Spleen (tissue), 7 donors: ENCODE results near the gene FOXL3.

Experiments used
- POLR2A ChIP-seq, 3 donors: fragments of 450-650 bp; IDR thresholded peaks; one replicate each; pipeline ENCODE4 v1.5.1; 2017; ENCODE audit warnings: antibody characterized with exemption in 3 of 3, mild to moderate bottlenecking in 1 of 3
- TF ChIP-seq, protein P1 (sequence below), 11 experiments: fragments of 200-600 bp in 7 of 11; fragments of 450-650 bp in 4 of 11; sonication (generic) in 4 of 11; IDR thresholded peaks in 8 of 11; conservative IDR thresholded peaks in 3 of 11; 1 replicate in 7 of 11; 2 replicates in 4 of 11; pipeline versions ENCODE4 v1.4.0 to v1.8.0; 2016 to 2021; ENCODE audit warnings: antibody characterized with exemption in 11 of 11, inconsistent platforms in 4 of 11, mild to moderate bottlenecking in 1 of 11
- donor health status: DM: no; HTN: no; CAD: no; lungs with moderate emphysema.
- donor health status: DM: no; HTN: no; CAD: no.
- donor health status: DM: no; HTN: no; CAD: no.

DNA sequence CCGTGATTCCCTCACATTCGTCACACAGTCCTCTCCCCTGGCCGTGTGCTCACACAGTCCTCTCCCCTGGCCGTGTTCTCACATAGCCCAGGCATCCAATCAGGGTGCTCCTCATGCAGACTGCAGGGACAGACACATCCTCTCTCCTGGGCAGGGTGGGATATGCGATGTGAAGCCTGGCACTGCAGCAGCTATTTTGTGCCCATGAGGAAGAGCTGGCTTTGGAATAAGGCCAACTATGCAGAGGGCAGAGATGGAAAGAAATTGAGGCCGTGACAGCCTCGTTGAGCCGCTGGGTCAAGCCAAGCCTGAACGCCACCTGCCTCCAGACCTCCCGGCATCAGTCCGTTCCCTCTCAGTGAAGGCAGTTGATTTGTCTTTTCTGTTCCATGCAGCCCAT lies 35.8 kb downstream of the FOXL3 start:
- TF ChIP-seq, protein P1, sequence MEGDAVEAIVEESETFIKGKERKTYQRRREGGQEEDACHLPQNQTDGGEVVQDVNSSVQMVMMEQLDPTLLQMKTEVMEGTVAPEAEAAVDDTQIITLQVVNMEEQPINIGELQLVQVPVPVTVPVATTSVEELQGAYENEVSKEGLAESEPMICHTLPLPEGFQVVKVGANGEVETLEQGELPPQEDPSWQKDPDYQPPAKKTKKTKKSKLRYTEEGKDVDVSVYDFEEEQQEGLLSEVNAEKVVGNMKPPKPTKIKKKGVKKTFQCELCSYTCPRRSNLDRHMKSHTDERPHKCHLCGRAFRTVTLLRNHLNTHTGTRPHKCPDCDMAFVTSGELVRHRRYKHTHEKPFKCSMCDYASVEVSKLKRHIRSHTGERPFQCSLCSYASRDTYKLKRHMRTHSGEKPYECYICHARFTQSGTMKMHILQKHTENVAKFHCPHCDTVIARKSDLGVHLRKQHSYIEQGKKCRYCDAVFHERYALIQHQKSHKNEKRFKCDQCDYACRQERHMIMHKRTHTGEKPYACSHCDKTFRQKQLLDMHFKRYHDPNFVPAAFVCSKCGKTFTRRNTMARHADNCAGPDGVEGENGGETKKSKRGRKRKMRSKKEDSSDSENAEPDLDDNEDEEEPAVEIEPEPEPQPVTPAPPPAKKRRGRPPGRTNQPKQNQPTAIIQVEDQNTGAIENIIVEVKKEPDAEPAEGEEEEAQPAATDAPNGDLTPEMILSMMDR (IDR thresholded peaks at IDR 0.05 in 8 of 11, conservative IDR thresholded peaks at IDR 0.05 in 3 of 11), result no peak
- no peak for TF ChIP-seq POLR2A (IDR thresholded peaks at IDR 0.05)
